Liver (tissue), 3 donors: ENCODE results near the gene SV2B.

Experiments used
- ATF3 ChIP-seq: IDR thresholded peaks from 2 replicates; pipeline ENCODE4 v1.6.1; 2016; ENCODE audit warnings: antibody characterized with exemption
- CTCF ChIP-seq: fragments of 150-350 bp; IDR thresholded peaks from 2 replicates; pipeline ENCODE4 v1.5.1; 2017; ENCODE audit warnings: improper control_type of control experiment, low read depth, low read length; ENCODE audit not compliant: missing input control
- GABPA ChIP-seq, 2 donors: IDR thresholded peaks in 1 of 2; conservative IDR thresholded peaks in 1 of 2; 2 replicates each; pipeline ENCODE4 v1.6.1; 2016; ENCODE audit warnings: antibody characterized with exemption in 2 of 2, mild to moderate bottlenecking in 1 of 2, moderate library complexity in 1 of 2
- MAX ChIP-seq: IDR thresholded peaks from 2 replicates; pipeline ENCODE4 v1.6.1; 2016; ENCODE audit warnings: antibody characterized with exemption
- TAF1 ChIP-seq: conservative IDR thresholded peaks from 2 replicates; pipeline ENCODE4 v1.6.1; 2016; ENCODE audit warnings: antibody characterized with exemption, mild to moderate bottlenecking
- donor health status: healthy.
- donor health status: healthy.

- TF ChIP-seq CTCF (no peak), TAF1 (no peak), ATF3 (no peak), GABPA (IDR thresholded peaks at IDR 0.05 in 1 of 2, conservative IDR thresholded peaks at IDR 0.05 in 1 of 2) (no peak), MAX (no peak)
Observed at GRCh38 chr15:91146728-91147127, 46.7 kb downstream of the SV2B start.
